ENCODE results near the gene DQX1. TPM values are rescaled to one million over a fixed set of nuclear protein-coding genes. Genes with fewer than 3 reads are reported as not detected.
A peak's percentile ranks its signal among the peaks of the same experiment; 100 is the strongest.

The DQX1 gene
- total and polyA plus RNA-seq, 2 of the 4 experiments (the other 2 are of a cell fraction), result 0.07 TPM; not detected in 1

GRCh38 chr2:74554820-74555531, 28.9 kb upstream of the DQX1 start:
- Histone ChIP-seq H3K4me1 (ENCODE audit: control insufficient read depth, insufficient read depth, low read length) (peaks cover 16% of the 10 kb centered on the region), H3K14ac (replicated peaks; ENCODE audit: low read depth, low read length) (peak overlapping the region; percentile 93), H3K23ac (ENCODE audit: low read depth, low read length) (peak overlapping the region; percentile 93), H3K4ac (ENCODE audit: low read depth, low read length) (peak overlapping the region; percentile 95), H2AFZ (replicated peaks; ENCODE audit: low read length, poor library complexity) (peak overlapping the region; percentile 95), H2AK9ac (replicated peaks; ENCODE audit: low read depth, low read length, poor library complexity) (peak overlapping the region; percentile 92), H2BK5ac (ENCODE audit: low read depth, low read length, poor library complexity, severe bottlenecking) (peak overlapping the region; percentile 61), H4K5ac (ENCODE audit: low read depth, low read length) (peak overlapping the region; percentile 66), H3K4me2 (ENCODE audit: low read depth, low read length) (peak overlapping the region; percentile 88), H3K27me3 (ENCODE audit: control insufficient read depth, insufficient read depth, low read length) (no peaks in the 10 kb centered on the region), H3K9ac (ENCODE audit: low read depth, low read length) (peak overlapping the region; percentile 90), H2BK20ac (ENCODE audit: low read depth, low read length) (peak overlapping the region; percentile 39; the same call in 1 of the 2 replicates), H2BK120ac (ENCODE audit: low read depth, low read length) (peak overlapping the region; percentile 85), H3K36me3 (ENCODE audit: control insufficient read depth, insufficient read depth, low read length) (peaks cover 21% of the 10 kb centered on the region), H3K18ac (ENCODE audit: low read depth, low read length) (peak overlapping the region; percentile 30), H2AK5ac (ENCODE audit: low read depth, low read length) (peak overlapping the region; percentile 37), H4K20me1 (ENCODE audit: insufficient read depth, low read length) (no peaks in the 10 kb centered on the region; the same call in 1 of the 2 replicates), H2BK15ac (ENCODE audit: low read depth, low read length) (peak overlapping the region; percentile 70; the same call in 2 of the 3 replicates), H4K8ac (ENCODE audit: low read depth in 2 of 2, low read length in 2 of 2) (peak overlapping the region; percentile 40 to 79), H3K9me1 (ENCODE audit: insufficient read depth, low read length) (peaks cover 14% of the 10 kb centered on the region; the same call in 1 of the 2 replicates), H3K4me3 (ENCODE audit: insufficient read depth, low read depth, low read length) (peak overlapping the region; percentile 78), H3K9me3 (ENCODE audit: control insufficient read depth, insufficient read depth, low read length) (no peaks in the 10 kb centered on the region), H3K79me1 (ENCODE audit: low read depth in 1 of 2, low read length in 2 of 2) (peaks cover 14 to 60% of the 10 kb centered on the region in 2 experiments), H3K56ac (ENCODE audit: extremely low read depth, insufficient read depth, low read length) (peak overlapping the region; percentile 66), H3K27ac (ENCODE audit: insufficient read depth, low read length) (peak overlapping the region; percentile 78), H4K91ac (ENCODE audit: insufficient read depth, low read depth, low read length) (peak overlapping the region; percentile 81)
- ATAC-seq (ENCODE audit: low read depth) (peak; percentile 40), DNase-seq (peak; percentile 27)
- WGBS, 2 experiments (ENCODE audit: extremely low coverage in 2 of 2, insufficient read length in 1 of 2), result 10% methylated on average over 13 of the region's 58 CpGs; no CpG with 5 or more reads in 1 of the 2 experiments
- dilution Hi-C loops (cut with HindIII; ENCODE audit: low sequenced_read_pairs, unreplicated experiment) (no loop called here), intact Hi-C loops (cut with micrococcal nuclease) (loop anchor here (1.0 to 2.0 kb wide), 2 partner anchors 32 to 48 kb away; partner anchors contain the start of gene PCGF1), in situ Hi-C loops (cut with MboI; ENCODE audit: low sequenced_read_pairs) (no loop called here)
- no TSS peak for BruUV-seq (replicated peaks)
- ChIA-PET CTCF (no interaction called here), POLR2A (ENCODE audit: unreplicated experiment) (no interaction called here)
- TF ChIP-seq RFX5 (IDR thresholded peaks at IDR 0.05; ENCODE audit: low read depth, low read length) (no peak), CEBPB (IDR thresholded peaks at IDR 0.05; ENCODE audit: low read depth, low read length) (no peak)

All from IMR-90 (cell line).